B cell (primary cell): ENCODE results near the gene PALD1.

Experiments used
- EZH2 ChIP-seq: IDR thresholded peaks from 2 replicates; pipeline ENCODE4 v1.6.1; 2012; ENCODE audit warnings: borderline replicate concordance, low read depth, mild to moderate bottlenecking, moderate library complexity, low read length; ENCODE audit not compliant: insufficient read depth, poor library complexity, severe bottlenecking
- TF ChIP-seq, protein P1 (sequence below): fragments of 200-600 bp; IDR thresholded peaks from one replicate; pipeline ENCODE4 v1.8.0; 2022; ENCODE audit warnings: antibody characterized with exemption, mild to moderate bottlenecking

DNA sequence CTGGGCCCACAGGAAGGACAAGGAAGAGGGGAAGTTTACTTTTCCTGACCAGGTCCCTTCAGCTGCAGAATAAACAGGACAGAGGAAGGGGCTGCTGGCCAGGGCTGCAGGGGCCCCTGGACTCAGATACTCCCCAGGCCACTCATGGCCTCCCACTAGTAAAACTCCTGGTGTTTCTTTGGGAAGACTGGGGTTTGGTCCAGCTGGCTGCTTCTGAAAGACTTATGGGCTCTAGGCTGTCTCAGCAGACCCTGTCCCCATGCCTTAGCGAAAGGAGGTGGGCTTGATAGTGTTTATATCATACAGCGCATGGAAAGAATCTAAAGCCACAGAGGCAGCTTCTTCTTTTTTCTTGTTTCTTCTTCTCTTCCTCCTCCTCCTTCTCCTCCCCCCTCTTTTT is 56.4 kb downstream of the PALD1 start:
- TF ChIP-seq, protein P1, sequence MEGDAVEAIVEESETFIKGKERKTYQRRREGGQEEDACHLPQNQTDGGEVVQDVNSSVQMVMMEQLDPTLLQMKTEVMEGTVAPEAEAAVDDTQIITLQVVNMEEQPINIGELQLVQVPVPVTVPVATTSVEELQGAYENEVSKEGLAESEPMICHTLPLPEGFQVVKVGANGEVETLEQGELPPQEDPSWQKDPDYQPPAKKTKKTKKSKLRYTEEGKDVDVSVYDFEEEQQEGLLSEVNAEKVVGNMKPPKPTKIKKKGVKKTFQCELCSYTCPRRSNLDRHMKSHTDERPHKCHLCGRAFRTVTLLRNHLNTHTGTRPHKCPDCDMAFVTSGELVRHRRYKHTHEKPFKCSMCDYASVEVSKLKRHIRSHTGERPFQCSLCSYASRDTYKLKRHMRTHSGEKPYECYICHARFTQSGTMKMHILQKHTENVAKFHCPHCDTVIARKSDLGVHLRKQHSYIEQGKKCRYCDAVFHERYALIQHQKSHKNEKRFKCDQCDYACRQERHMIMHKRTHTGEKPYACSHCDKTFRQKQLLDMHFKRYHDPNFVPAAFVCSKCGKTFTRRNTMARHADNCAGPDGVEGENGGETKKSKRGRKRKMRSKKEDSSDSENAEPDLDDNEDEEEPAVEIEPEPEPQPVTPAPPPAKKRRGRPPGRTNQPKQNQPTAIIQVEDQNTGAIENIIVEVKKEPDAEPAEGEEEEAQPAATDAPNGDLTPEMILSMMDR = no peak
- TF ChIP-seq EZH2 = no peak
